ENCODE data around the gene C22orf42.

Gene C22orf42

DNA sequence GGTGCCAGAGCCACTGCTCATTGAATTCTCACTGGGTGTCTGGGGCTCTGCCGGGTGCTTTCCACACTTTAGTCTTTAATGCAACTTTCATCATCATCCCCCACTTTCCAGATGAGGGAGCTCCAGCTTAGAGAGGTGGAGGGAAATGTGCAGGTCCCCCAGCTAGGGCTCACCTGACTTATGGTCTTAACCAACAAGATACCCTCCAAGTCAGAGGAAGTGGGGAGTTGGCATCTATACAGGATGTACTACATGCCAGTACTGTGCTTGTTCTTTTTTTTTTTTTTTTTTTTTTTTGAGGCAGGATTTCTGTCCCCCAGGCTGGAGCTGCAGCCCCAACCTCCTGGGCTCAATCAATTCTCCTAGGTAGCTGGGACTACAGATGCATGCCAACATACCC is 26.3 kb downstream of the C22orf42 start:
- Histone ChIP-seq H3K9me3 (ENCODE audit: insufficient read depth, low read length) (no peaks in the 10 kb centered on the region), H3K27me3 (ENCODE audit: low read depth, low read length) (no peaks in the 10 kb centered on the region), H3K79me2 (ENCODE audit: low read length) (no peaks in the 10 kb centered on the region), H3K4me3 (ENCODE audit: low read length) (no peak overlapping the region), H2AFZ (ENCODE audit: low read depth, low read length) (no peak overlapping the region), H3K36me3 (replicated peaks; ENCODE audit: low read depth, low read length) (no peaks in the 10 kb centered on the region), H3K4me1 (ENCODE audit: low read length) (peaks cover 5% of the 10 kb centered on the region; the same call in 1 of the 2 replicates), H3K4me2 (ENCODE audit: low read length) (no peak overlapping the region), H3K9ac (ENCODE audit: low read length) (no peak overlapping the region), H4K20me1 (ENCODE audit: insufficient read depth, low read length) (no peaks in the 10 kb centered on the region), H3K27ac (ENCODE audit: low read length) (no peak overlapping the region)
- no peak for TF ChIP-seq EZH2phosphoT487 (IDR thresholded peaks at IDR 0.05; ENCODE audit: low read depth)
- TF ChIP-seq, protein P1, sequence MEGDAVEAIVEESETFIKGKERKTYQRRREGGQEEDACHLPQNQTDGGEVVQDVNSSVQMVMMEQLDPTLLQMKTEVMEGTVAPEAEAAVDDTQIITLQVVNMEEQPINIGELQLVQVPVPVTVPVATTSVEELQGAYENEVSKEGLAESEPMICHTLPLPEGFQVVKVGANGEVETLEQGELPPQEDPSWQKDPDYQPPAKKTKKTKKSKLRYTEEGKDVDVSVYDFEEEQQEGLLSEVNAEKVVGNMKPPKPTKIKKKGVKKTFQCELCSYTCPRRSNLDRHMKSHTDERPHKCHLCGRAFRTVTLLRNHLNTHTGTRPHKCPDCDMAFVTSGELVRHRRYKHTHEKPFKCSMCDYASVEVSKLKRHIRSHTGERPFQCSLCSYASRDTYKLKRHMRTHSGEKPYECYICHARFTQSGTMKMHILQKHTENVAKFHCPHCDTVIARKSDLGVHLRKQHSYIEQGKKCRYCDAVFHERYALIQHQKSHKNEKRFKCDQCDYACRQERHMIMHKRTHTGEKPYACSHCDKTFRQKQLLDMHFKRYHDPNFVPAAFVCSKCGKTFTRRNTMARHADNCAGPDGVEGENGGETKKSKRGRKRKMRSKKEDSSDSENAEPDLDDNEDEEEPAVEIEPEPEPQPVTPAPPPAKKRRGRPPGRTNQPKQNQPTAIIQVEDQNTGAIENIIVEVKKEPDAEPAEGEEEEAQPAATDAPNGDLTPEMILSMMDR (IDR thresholded peaks at IDR 0.05; ENCODE audit: low read depth, low read length): no peak

DNA sequence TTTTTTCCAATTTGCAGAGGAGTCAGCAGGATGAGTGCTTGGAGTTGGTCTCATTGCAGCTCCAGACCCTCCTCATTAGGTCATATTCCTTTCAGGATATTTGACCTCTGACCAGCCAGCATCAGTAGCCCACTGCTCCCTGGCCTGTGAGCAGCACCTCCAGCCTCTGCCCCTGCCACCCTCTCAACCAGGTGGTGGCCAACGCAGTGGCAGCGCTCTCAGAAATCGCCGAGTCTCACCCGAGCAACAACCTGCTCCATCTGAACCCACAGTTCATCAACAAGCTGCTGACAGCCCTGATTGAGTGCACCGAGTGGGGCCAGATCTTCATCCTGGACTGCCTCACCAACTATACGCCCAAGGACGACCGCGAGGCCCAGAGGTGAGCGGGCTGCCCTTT is 27.0 kb downstream of the C22orf42 start:
- Histone ChIP-seq H2AFZ (ENCODE audit: low read depth, low read length) (no peak overlapping the region), H4K20me1 (ENCODE audit: insufficient read depth, low read length) (no peaks in the 10 kb centered on the region), H3K27ac (ENCODE audit: low read length) (no peak overlapping the region), H3K4me2 (ENCODE audit: low read length) (no peak overlapping the region), H3K9ac (ENCODE audit: low read length) (no peak overlapping the region), H3K27me3 (ENCODE audit: low read depth, low read length) (no peaks in the 10 kb centered on the region), H3K4me1 (ENCODE audit: low read length) (no peaks in the 10 kb centered on the region), H3K4me3 (ENCODE audit: low read length) (no peak overlapping the region), H3K9me3 (ENCODE audit: insufficient read depth, low read length) (no peaks in the 10 kb centered on the region), H3K79me2 (ENCODE audit: low read length) (no peaks in the 10 kb centered on the region), H3K36me3 (replicated peaks; ENCODE audit: low read depth, low read length) (no peaks in the 10 kb centered on the region)
- TF ChIP-seq, protein P1 (IDR thresholded peaks at IDR 0.05; ENCODE audit: low read depth, low read length): no peak
- no peak for TF ChIP-seq EZH2phosphoT487 (IDR thresholded peaks at IDR 0.05; ENCODE audit: low read depth)

DNA sequence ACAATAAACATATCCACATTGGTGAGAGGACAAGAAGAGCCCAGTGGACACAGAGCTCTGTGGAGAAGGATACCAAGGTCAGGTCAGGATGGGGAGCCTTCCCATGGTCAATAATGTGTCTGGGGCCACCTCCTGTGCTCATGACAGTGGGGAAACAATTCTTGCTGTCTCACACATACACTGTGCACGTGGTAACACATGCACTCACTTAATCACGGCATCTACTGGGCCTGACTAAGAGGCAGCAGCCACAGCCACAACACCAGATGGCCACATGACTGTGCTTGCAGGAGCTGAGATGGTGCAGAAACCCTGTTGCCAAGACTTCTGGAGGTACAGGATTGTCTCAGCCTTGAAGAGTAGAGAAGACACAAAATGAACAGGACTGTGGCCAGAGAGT is 28.6 kb downstream of the C22orf42 start:
- Histone ChIP-seq H3K4me2 (ENCODE audit: low read length) (no peak overlapping the region), H3K9me3 (ENCODE audit: insufficient read depth, low read length) (no peaks in the 10 kb centered on the region), H3K9ac (ENCODE audit: low read length) (no peak overlapping the region), H3K4me1 (ENCODE audit: low read length) (no peaks in the 10 kb centered on the region), H4K20me1 (ENCODE audit: insufficient read depth, low read length) (no peaks in the 10 kb centered on the region), H3K27ac (ENCODE audit: low read length) (no peak overlapping the region), H3K79me2 (ENCODE audit: low read length) (no peaks in the 10 kb centered on the region), H2AFZ (ENCODE audit: low read depth, low read length) (no peak overlapping the region), H3K27me3 (ENCODE audit: low read depth, low read length) (no peaks in the 10 kb centered on the region), H3K4me3 (ENCODE audit: low read length) (no peak overlapping the region), H3K36me3 (replicated peaks; ENCODE audit: low read depth, low read length) (no peaks in the 10 kb centered on the region)
- no peak for TF ChIP-seq EZH2phosphoT487 (IDR thresholded peaks at IDR 0.05; ENCODE audit: low read depth)
- TF ChIP-seq, protein P1 (IDR thresholded peaks at IDR 0.05; ENCODE audit: low read depth, low read length): no peak

DNA sequence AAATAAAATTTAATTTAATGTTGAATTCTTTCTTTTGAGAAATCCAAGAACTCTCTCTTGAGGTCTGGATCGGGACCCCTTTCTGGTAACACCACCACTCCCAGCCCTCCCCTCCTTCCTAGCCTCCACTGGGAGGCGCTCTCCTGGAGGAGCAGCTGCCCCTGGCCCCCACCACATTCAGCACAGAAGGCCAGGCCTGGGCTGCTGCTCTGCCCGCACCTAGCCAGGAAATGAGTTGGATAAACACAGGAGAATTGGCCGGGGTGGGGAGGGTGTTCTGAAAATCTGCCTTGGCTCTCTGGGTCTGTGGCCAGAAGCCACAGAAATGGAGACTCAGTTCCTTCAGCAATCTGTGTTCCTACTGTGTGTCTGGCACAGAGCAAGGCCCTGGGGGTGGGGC is 31.2 kb downstream of the C22orf42 start:
- TF ChIP-seq EZH2phosphoT487 (IDR thresholded peaks at IDR 0.05; ENCODE audit: low read depth): no peak
- TF ChIP-seq, protein P1 (IDR thresholded peaks at IDR 0.05; ENCODE audit: low read depth, low read length): peak; percentile 22; the same call in 1 of the 2 replicates
- no peaks in the 10 kb centered on the region for H4K20me1 ChIP-seq (ENCODE audit: insufficient read depth, low read length)
- H3K4me3 ChIP-seq (ENCODE audit: low read length): no peak overlapping the region
- no peak overlapping the region for H3K4me2 ChIP-seq (ENCODE audit: low read length)
- H3K9me3 ChIP-seq (ENCODE audit: insufficient read depth, low read length): no peaks in the 10 kb centered on the region
- no peak overlapping the region for H3K9ac ChIP-seq (ENCODE audit: low read length)
- no peak overlapping the region for H2AFZ ChIP-seq (ENCODE audit: low read depth, low read length)
- no peaks in the 10 kb centered on the region for H3K27me3 ChIP-seq (ENCODE audit: low read depth, low read length)
- H3K4me1 ChIP-seq (ENCODE audit: low read length): no peaks in the 10 kb centered on the region
- no peak overlapping the region for H3K27ac ChIP-seq (ENCODE audit: low read length)
- no peaks in the 10 kb centered on the region for H3K36me3 ChIP-seq (replicated peaks; ENCODE audit: low read depth, low read length)
- H3K79me2 ChIP-seq (ENCODE audit: low read length): no peaks in the 10 kb centered on the region

Data from OCI-LY3 (cell line).